HG02588 (cell line): ENCODE results near the gene PCBP3.

ENCODE experiments used
- ATAC-seq: cut with Tn5 transposase; IDR thresholded peaks from one replicate; pipeline ENCODE4 v1.9.1; 2021; ENCODE audit warnings: mild to moderate bottlenecking, moderate library complexity; ENCODE audit not compliant: unreplicated experiment

PCBP3 gene

GRCh38 chr21:45723049-45723958 is 79.8 kb downstream of the PCBP3 start:
- ATAC-seq, result no peak

- ATAC-seq, result no peak
These were observed 80.9 kb downstream of the PCBP3 start for GRCh38 chr21:45724345-45724961.

DNA sequence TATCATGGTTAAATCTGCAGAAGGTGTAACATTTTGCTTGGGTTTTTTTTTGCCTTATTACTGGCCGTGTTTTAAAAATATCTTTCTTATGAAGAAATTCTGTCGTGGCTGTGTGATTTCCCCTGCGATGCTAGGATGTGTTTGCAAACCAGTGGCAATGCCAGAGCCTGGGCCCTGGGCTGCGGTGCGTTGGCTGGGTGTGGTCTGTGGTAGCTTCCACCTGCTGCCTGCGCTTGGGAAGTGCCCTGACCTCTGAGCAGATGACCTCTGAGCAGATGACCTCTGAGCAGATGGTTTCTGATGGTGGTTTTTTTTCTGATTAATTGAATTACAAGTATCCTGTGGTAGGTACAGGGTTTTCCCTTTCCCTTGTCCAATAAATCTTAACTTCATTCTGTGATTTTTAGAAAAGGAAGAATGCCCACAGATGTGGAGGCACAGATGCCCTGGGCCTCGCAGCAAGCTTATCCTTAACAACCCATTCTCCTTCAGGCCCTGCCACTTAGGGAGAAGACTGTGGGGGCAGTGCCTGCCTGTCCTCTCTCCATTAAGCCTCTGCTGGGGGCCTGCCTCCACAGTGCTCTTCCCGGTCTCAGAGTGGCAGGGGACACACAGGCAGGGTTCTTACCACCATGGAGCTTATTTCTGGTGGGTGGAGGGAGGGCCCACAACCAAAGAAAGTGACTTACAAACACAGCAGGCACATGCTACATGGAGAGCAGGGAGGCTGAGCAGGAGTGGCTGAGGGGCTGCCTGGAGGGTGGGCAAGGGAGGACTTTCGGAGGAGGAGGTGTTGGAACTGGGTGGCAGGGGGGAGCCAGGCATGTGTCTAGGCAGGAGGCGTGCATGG is 81.7 kb downstream of the PCBP3 start:
- no peak for ATAC-seq

- no peak for ATAC-seq
These were observed 82.3 kb downstream of the PCBP3 start for GRCh38 chr21:45725844-45726200.

GRCh38 chr21:45726438-45726837 is 82.9 kb downstream of the PCBP3 start:
- ATAC-seq, result no peak

DNA sequence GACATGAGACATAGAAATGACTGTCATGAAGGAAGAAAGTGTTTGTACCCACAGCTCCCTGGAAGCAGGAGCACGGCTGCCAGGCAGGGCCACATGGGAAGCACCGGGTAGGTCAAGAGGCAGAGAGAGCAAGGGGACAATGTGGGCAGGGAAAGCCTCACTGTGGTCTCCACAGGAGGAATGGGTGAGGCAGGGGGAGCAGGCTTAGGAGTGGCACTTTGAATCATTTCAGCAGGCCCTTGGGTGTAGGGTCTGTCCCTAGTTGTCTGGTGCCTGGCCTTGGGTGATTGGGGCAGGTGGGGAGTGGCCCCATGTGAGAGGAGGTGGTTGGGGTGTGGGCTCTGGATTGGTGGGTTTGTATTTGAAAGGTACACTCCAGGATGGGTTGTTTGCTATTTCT is 83.9 kb downstream of the PCBP3 start:
- no peak for ATAC-seq

GRCh38 chr21:45735259-45736000 is 91.9 kb downstream of the PCBP3 start:
- ATAC-seq, result no peak

- ATAC-seq, result no peak
These were observed 92.6 kb downstream of the PCBP3 start for GRCh38 chr21:45736042-45736689.

DNA sequence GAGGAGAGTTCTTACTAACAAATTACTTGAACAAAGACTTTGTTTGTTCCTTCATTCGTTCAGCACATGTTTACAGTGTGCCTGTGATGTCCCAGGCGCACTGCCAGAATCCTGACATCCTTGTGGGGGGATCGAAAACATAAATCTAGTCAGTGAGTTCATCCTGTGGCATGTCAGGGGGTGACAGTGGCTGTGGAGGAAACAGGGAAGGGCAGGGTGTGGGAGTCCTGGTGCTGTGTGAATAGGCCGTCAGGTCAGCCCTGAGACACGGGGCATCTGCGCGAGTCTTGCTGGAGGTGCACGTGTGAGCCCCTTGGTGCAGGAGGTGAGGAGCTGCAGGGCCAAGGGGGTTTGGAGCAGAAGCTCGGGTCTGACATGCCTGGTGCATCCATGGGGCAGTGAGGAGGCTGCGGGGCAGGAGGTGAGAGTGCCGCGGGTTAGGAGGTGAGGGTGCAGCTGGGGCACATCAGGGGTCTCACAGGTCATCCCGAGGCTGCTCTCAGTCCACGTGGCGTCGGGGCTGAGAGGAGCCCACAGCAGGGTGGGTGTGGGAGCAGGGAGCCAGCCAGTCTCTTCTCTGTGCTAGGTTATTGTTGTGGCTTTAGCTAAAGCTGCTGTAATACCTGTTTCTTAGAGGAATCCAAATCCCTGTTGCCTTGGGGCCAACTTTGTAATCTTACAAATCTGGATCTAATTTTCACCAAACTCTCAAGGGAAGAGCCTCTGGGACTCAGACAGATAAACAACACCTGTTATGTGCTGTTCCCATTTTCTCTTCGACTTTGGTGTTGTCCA is 93.4 kb downstream of the PCBP3 start:
- ATAC-seq, result no peak

GRCh38 chr21:45737485-45738166 is 94.1 kb downstream of the PCBP3 start:
- ATAC-seq, result no peak

DNA sequence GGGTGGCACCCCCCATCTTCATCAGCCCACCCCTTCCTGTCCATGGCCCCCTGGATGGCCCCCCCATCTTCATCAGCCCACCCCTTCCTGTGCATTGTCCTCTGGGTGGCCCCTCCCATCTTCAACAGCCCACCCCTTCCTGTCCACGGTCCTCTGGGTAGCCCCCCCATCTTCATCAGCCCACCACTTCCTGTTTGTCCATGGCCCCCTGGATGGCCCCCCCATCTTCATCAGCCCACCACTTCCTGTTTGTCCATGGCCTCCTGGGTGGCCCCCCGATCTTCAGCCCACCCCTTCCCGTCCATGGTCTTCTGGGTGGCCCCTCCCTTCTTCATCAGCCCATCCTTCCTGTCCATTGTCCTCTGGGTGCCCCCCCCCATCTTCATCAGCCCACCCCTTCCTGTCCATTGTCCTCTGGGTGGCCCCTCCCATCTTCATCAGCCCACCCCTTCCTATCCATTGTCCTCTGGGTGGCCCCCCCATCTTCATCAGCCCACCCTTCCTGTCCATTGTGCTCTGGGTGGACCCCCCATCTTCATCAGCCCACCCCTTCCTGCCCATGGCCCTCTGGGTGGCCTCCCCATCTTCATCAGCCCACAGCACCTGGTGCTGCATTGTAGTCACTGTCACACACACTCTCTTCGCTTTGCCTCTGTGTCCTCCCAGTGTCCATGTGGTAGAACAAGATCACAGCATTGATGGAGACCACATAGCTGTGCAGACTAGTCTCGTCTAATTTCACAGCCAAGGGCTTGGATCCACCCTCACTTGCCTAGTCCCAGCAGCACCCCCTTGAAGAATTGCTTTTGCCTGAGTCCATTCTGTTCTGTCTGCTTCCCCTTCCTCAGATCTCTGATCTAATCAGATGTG is 95.9 kb downstream of the PCBP3 start:
- ATAC-seq, result no peak

GRCh38 chr21:45740088-45740440 is 96.5 kb downstream of the PCBP3 start:
- no peak for ATAC-seq

- no peak for ATAC-seq
These were observed 97.2 kb downstream of the PCBP3 start for GRCh38 chr21:45740491-45741357.

DNA sequence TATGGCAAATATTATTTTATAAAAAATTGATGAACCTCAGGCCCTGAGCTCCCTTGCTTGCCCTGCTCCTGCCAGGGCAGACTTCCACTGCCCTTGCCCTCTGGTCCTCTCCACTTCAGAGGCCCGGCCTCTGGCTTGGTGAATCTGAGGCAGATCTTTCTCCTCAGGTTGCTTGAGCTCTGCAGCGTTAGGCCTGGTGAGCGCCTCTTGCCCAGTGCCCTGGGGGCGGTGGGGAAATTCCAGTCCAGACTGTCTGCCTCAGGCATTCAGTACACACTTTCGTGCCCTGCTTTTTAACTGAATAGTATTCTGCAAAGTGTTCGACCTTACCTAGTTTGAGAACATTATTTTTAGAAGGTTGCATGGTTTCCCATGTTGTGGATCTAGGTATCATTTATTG is 98.2 kb downstream of the PCBP3 start:
- ATAC-seq, result no peak

- no peak for ATAC-seq
These were observed 98.7 kb downstream of the PCBP3 start for GRCh38 chr21:45742247-45742646.

DNA sequence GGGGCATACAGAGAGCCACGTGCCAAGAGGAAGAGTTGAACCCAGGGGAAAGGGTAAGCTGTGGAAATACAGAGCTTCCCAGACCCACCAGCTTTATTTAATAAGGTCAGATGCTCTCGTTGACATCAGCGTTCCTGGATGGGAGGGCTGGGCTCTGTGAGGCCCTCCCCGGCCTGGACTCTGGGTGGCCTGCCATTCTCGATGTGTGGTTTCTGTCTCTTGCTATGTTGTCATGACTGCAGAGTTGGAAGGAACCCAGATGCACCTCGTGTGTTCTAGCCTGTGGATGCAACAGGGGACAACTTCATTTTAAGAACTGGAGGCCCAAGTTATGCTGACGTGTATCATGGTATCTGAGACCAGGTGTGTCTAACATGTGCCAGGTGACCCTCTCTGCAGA is 101.7 kb downstream of the PCBP3 start:
- no peak for ATAC-seq

- no peak for ATAC-seq
These were observed 103.8 kb downstream of the PCBP3 start for GRCh38 chr21:45747233-45747766.
